ENCODE measurements around the gene GIGYF2.
A peak's percentile ranks its signal among the peaks of the same experiment; 100 is the strongest.

GIGYF2 gene

GRCh38 chr2:232770207-232770606, 73.1 kb downstream of the GIGYF2 start:
- no peak for DNase-seq

GRCh38 chr2:232771870-232772269, 74.7 kb downstream of the GIGYF2 start:
- DNase-seq, result no peak

GRCh38 chr2:232772531-232772930, 75.4 kb downstream of the GIGYF2 start:
- no peak for DNase-seq

- no peak for DNase-seq
These were observed 76.7 kb downstream of the GIGYF2 start for GRCh38 chr2:232773815-232774214.

- no peak for DNase-seq
These were observed 79.3 kb downstream of the GIGYF2 start, which contains the start of gene KCNJ13 for GRCh38 chr2:232776435-232776834. Gene KCNJ13 (minus strand): TSS chr2:232776565. CDS start chr2:232771362, 5,203 bp downstream.

- DNase-seq, result no peak
These were observed 80.1 kb downstream of the GIGYF2 start for GRCh38 chr2:232777276-232777675.

- no peak for DNase-seq
These were observed 82.3 kb downstream of the GIGYF2 start for GRCh38 chr2:232779465-232779864.

GRCh38 chr2:232779934-232780333, 82.8 kb downstream of the GIGYF2 start:
- DNase-seq, result no peak

GRCh38 chr2:232781765-232782164, 84.6 kb downstream of the GIGYF2 start:
- DNase-seq, result peak; percentile 18

- DNase-seq, result no peak
These were observed 86.1 kb downstream of the GIGYF2 start for GRCh38 chr2:232783278-232783677.

GRCh38 chr2:232787806-232788205, 90.7 kb downstream of the GIGYF2 start:
- DNase-seq, result no peak

GRCh38 chr2:232789082-232789481, 92.0 kb downstream of the GIGYF2 start:
- no peak for DNase-seq

GRCh38 chr2:232791518-232791917, 94.4 kb downstream of the GIGYF2 start:
- DNase-seq, result no peak

GRCh38 chr2:232793271-232793670, 96.1 kb downstream of the GIGYF2 start:
- DNase-seq, result no peak

- DNase-seq, result no peak
These were observed 97.8 kb downstream of the GIGYF2 start for GRCh38 chr2:232794981-232795380.

GRCh38 chr2:232795920-232796319, 98.8 kb downstream of the GIGYF2 start:
- no peak for DNase-seq

GRCh38 chr2:232798187-232798586, 101.1 kb downstream of the GIGYF2 start:
- DNase-seq, result no peak

- DNase-seq, result no peak
These were observed 103.0 kb downstream of the GIGYF2 start for GRCh38 chr2:232800166-232800565.

- DNase-seq, result no peak
These were observed 105.0 kb downstream of the GIGYF2 start for GRCh38 chr2:232802091-232802490.

- DNase-seq, result no peak
These were observed 112.4 kb downstream of the GIGYF2 start for GRCh38 chr2:232809349-232810124.

GRCh38 chr2:232810444-232810843, 113.3 kb downstream of the GIGYF2 start:
- DNase-seq, result no peak

GRCh38 chr2:232815569-232815968, 118.4 kb downstream of the GIGYF2 start:
- DNase-seq, result no peak

GRCh38 chr2:232816657-232817056, 119.5 kb downstream of the GIGYF2 start:
- DNase-seq, result no peak

GRCh38 chr2:232817756-232818155, 120.6 kb downstream of the GIGYF2 start:
- no peak for DNase-seq

GRCh38 chr2:232829988-232830387, 132.9 kb downstream of the GIGYF2 start:
- DNase-seq, result no peak
